ENCODE measurements around the gene NOD1. TPM values are rescaled to one million over a fixed set of nuclear protein-coding genes. Genes with fewer than 3 reads are reported as not detected.

The NOD1 gene
- total RNA-seq, 1 experiment from 2014 or later: 7.0 TPM

DNA sequence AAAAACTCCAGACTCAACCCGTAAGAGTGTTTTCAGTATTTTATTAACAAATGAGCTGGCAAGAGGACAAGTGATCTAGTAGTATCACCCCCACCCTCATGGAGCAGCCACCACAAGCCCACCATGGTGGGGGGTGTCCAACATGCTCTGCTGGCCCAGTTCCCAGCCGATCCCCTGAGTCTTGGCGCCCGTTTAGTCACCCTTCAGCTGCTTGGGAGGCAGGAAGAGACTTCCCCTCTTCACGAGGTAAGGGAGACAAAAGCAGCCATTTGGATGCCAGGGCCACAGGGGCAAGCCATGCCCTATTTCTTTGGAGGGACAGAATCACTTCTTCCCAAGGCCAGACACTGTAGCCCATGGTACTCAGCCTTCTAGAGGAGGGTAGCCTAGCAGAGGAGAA lies 54.1 kb downstream of the NOD1 start:
- Mint-ChIP-seq H3K27ac (ENCODE audit: unreplicated experiment) (no peak overlapping the region), H3K9me3 (ENCODE audit: unreplicated experiment) (no peaks in the 10 kb centered on the region), H3K4me1 (ENCODE audit: low read depth, unreplicated experiment) (peaks cover under 1% of the 10 kb centered on the region), H3K36me3 (ENCODE audit: insufficient read depth, unreplicated experiment) (no peaks in the 10 kb centered on the region), H3K4me3 (ENCODE audit: unreplicated experiment) (no peak overlapping the region), H3K27me3 (ENCODE audit: insufficient read depth, unreplicated experiment) (no peaks in the 10 kb centered on the region)
- TF ChIP-seq, protein P1, sequence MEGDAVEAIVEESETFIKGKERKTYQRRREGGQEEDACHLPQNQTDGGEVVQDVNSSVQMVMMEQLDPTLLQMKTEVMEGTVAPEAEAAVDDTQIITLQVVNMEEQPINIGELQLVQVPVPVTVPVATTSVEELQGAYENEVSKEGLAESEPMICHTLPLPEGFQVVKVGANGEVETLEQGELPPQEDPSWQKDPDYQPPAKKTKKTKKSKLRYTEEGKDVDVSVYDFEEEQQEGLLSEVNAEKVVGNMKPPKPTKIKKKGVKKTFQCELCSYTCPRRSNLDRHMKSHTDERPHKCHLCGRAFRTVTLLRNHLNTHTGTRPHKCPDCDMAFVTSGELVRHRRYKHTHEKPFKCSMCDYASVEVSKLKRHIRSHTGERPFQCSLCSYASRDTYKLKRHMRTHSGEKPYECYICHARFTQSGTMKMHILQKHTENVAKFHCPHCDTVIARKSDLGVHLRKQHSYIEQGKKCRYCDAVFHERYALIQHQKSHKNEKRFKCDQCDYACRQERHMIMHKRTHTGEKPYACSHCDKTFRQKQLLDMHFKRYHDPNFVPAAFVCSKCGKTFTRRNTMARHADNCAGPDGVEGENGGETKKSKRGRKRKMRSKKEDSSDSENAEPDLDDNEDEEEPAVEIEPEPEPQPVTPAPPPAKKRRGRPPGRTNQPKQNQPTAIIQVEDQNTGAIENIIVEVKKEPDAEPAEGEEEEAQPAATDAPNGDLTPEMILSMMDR (IDR thresholded peaks at IDR 0.05; ENCODE audit: insufficient read depth in 1 of 2, low read depth in 1 of 2, low read length in 1 of 2, severe bottlenecking in 1 of 2, unreplicated experiment in 1 of 2): no peak
- DNase-seq: no peak
- no TSS peak for BruUV-seq (replicated peaks)
- Histone ChIP-seq H3K4me1 (0 out of 2 replicates have a peak, but pooled peaks cover 6% of the 10 kb centered on the region), H3K36me3 (ENCODE audit: control insufficient read depth, insufficient read depth, low read length) (no peaks in the 10 kb centered on the region), H3K4me3 (ENCODE audit: low read depth, low read length) (no peak overlapping the region), H3K27me3 (replicated peaks; ENCODE audit: control insufficient read depth, insufficient read depth, low read length) (no peaks in the 10 kb centered on the region), H3K9me3 (no peaks in the 10 kb centered on the region)
- intact Hi-C loops (cut with micrococcal nuclease; ENCODE audit: unreplicated experiment): loop anchor here (5.0 kb wide), 1 partner anchor 138 kb away; no protein-coding TSS in a partner anchor
- POLR2A ChIA-PET: no interaction called here
- CTCF ChIA-PET: no interaction called here

DNA sequence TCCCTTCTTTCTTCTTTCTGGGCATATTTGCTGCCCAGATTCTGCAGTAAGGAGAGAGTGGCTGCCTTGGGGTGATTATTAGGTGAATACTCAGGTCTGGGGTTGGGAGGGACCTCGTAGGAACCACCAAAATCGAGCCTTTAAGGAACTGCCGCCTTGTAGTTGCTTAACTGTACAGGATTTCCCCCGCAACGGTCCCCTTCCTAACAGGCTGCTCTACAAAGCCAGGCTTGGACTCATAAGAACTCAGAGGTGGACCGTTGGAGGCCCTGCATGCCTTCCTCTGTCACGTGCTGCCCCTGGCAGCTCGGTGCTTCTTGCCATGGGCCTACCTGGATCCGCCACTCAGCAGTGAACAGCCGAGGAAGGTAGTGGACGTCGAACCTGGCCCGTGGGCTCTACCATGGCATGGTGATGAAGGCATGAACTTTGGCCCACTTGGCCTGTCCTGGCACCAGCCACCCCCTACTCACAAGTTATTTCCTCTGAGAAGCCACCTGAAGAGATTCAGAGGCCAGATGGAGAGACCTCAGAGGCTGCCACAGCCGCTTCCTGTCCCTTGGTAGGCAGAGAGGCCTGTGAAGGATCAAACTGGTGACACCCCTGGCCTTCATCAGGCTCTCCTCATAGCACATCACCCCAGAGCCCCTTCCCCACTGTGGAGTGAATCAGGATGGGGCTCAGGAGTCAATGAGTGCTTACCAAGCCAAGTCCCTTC lies 54.6 kb downstream of the NOD1 start:
- Histone ChIP-seq H3K4me3 (ENCODE audit: low read depth, low read length) (no peak overlapping the region), H3K4me1 (0 out of 2 replicates have a peak, but pooled peaks cover 6% of the 10 kb centered on the region), H3K9me3 (no peaks in the 10 kb centered on the region), H3K36me3 (ENCODE audit: control insufficient read depth, insufficient read depth, low read length) (no peaks in the 10 kb centered on the region), H3K27me3 (replicated peaks; ENCODE audit: control insufficient read depth, insufficient read depth, low read length) (no peaks in the 10 kb centered on the region)
- Mint-ChIP-seq H3K27ac (ENCODE audit: unreplicated experiment) (no peak overlapping the region), H3K9me3 (ENCODE audit: unreplicated experiment) (no peaks in the 10 kb centered on the region), H3K4me3 (ENCODE audit: unreplicated experiment) (no peak overlapping the region), H3K36me3 (ENCODE audit: insufficient read depth, unreplicated experiment) (no peaks in the 10 kb centered on the region), H3K27me3 (ENCODE audit: insufficient read depth, unreplicated experiment) (no peaks in the 10 kb centered on the region), H3K4me1 (ENCODE audit: low read depth, unreplicated experiment) (peaks cover 4% of the 10 kb centered on the region)
- CTCF ChIA-PET: no interaction called here
- BruUV-seq (replicated peaks): no TSS peak
- TF ChIP-seq, protein P1 (IDR thresholded peaks at IDR 0.05; ENCODE audit: insufficient read depth in 1 of 2, low read depth in 1 of 2, low read length in 1 of 2, severe bottlenecking in 1 of 2, unreplicated experiment in 1 of 2): no peak
- intact Hi-C loops (cut with micrococcal nuclease; ENCODE audit: unreplicated experiment): loop anchor here (5.0 kb wide), 1 partner anchor 138 kb away; no protein-coding TSS in a partner anchor
- no peak for DNase-seq
- POLR2A ChIA-PET: no interaction called here

DNA sequence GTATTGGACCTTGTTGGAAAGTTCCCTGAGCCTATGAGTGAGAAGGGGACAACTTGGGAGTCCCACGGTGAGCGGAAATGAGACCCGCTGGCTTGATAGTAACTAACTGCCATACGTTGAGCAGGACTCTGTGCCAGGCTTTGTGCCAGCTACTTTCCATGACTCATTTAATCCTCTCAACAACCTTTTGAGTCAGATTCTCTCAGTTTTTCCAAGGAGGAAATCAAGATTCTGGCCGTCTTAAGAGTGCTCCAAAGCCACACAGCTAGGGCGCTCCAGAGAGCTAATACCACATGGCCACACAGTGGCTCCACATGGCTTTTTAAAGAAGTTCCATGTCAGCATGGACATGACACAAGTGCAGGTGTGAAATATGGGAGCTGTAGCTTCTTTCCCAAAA lies 55.7 kb downstream of the NOD1 start:
- ChIA-PET POLR2A (no interaction called here), CTCF (no interaction called here)
- Histone ChIP-seq H3K4me3 (ENCODE audit: low read depth, low read length) (no peak overlapping the region), H3K36me3 (ENCODE audit: control insufficient read depth, insufficient read depth, low read length) (no peaks in the 10 kb centered on the region), H3K27me3 (replicated peaks; ENCODE audit: control insufficient read depth, insufficient read depth, low read length) (no peaks in the 10 kb centered on the region), H3K4me1 (0 out of 2 replicates have a peak, but pooled peaks cover 6% of the 10 kb centered on the region), H3K9me3 (no peaks in the 10 kb centered on the region)
- Mint-ChIP-seq H3K27ac (ENCODE audit: unreplicated experiment) (no peak overlapping the region), H3K9me3 (ENCODE audit: unreplicated experiment) (no peaks in the 10 kb centered on the region), H3K4me3 (ENCODE audit: unreplicated experiment) (no peak overlapping the region), H3K27me3 (ENCODE audit: insufficient read depth, unreplicated experiment) (no peaks in the 10 kb centered on the region), H3K4me1 (ENCODE audit: low read depth, unreplicated experiment) (peaks cover 4% of the 10 kb centered on the region), H3K36me3 (ENCODE audit: insufficient read depth, unreplicated experiment) (no peaks in the 10 kb centered on the region)
- intact Hi-C loops (cut with micrococcal nuclease; ENCODE audit: unreplicated experiment): loop anchor here (5.0 kb wide), 1 partner anchor 139 kb away; no protein-coding TSS in a partner anchor
- TF ChIP-seq, protein P1 (IDR thresholded peaks at IDR 0.05; ENCODE audit: insufficient read depth in 1 of 2, low read depth in 1 of 2, low read length in 1 of 2, severe bottlenecking in 1 of 2, unreplicated experiment in 1 of 2): no peak
- DNase-seq: no peak
- BruUV-seq (replicated peaks): no TSS peak
